IMR-90 (cell line): ENCODE measurements around the gene AIDA. TPM values are rescaled to one million over a fixed set of nuclear protein-coding genes. Genes with fewer than 3 reads are reported as not detected.

ENCODE experiments used
- ATAC-seq: fragments of 200-7000 bp; cut with Tn5 transposase; 2 replicates; pipeline ENCODE4 v1.9.1; 2020; ENCODE audit warnings: low read depth, mild to moderate bottlenecking, moderate library complexity
- BruUV-seq: library from RNA; stranded (reverse); fragments of 400-500 nt; replicated peaks from 2 replicates; lab custom pipeline; 2021; lab: Mats Ljungman, UMichigan
- CTCF ChIA-PET: fragments of 300-600 bp; formaldehyde crosslinking; extraction: SDS; loops from one replicate; lab custom pipeline; 2021; ENCODE audit warnings: antibody characterized with exemption; lab: Yijun Ruan, JAX
- POLR2A ChIA-PET: fragments of 300-600 bp; sonication (Branson Sonifier 250); formaldehyde crosslinking; loops from one replicate; lab custom pipeline; 2022; ENCODE audit warnings: antibody characterized with exemption; ENCODE audit not compliant: unreplicated experiment; lab: Charles Lee
- DNase-seq: peaks from one replicate; pipeline ENCODE4 v3.0.0; 2013
- H2AFZ ChIP-seq: replicated peaks from 2 replicates; pipeline ENCODE3; 2013; ENCODE audit warnings: low read length, mild to moderate bottlenecking; ENCODE audit not compliant: poor library complexity
- H2AK5ac ChIP-seq: 2 replicates; pipeline ENCODE4 v1.6.1; 2013; ENCODE audit warnings: low read depth, low read length, inconsistent platforms
- H2AK9ac ChIP-seq: replicated peaks from 2 replicates; pipeline ENCODE3; 2013; ENCODE audit warnings: mild to moderate bottlenecking, low read depth, low read length, moderate library complexity; ENCODE audit not compliant: poor library complexity
- H2BK120ac ChIP-seq: 2 replicates; pipeline ENCODE4 v1.6.1; 2013; ENCODE audit warnings: low read depth, low read length, inconsistent platforms
- H2BK15ac ChIP-seq: 3 replicates; pipeline ENCODE4 v1.6.1; 2013; ENCODE audit warnings: low read depth, low read length, inconsistent platforms
- H2BK20ac ChIP-seq: 2 replicates; pipeline ENCODE4 v1.6.1; 2013; ENCODE audit warnings: low read depth, mild to moderate bottlenecking, inconsistent platforms, low read length, moderate library complexity
- H2BK5ac ChIP-seq: 2 replicates; pipeline ENCODE4 v1.6.1; 2013; ENCODE audit warnings: mild to moderate bottlenecking, low read depth, low read length, inconsistent platforms; ENCODE audit not compliant: poor library complexity, severe bottlenecking
- H3K14ac ChIP-seq: replicated peaks from 2 replicates; pipeline ENCODE4 v1.6.1; 2013; ENCODE audit warnings: low read depth, low read length, inconsistent platforms
- H3K18ac ChIP-seq: 2 replicates; pipeline ENCODE4 v1.6.1; 2013; ENCODE audit warnings: low read depth, low read length, control low read depth
- H3K23ac ChIP-seq: 2 replicates; pipeline ENCODE4 v1.6.1; 2013; ENCODE audit warnings: low read depth, low read length, inconsistent platforms
- H3K27ac ChIP-seq: 2 replicates; pipeline ENCODE4 v1.5.1; 2013; ENCODE audit warnings: mild to moderate bottlenecking, control low read depth, low read length; ENCODE audit not compliant: insufficient read depth
- H3K27me3 ChIP-seq: 2 replicates; pipeline ENCODE4 v1.6.1; 2013; ENCODE audit warnings: low read length; ENCODE audit not compliant: control insufficient read depth, insufficient read depth
- H3K36me3 ChIP-seq: 2 replicates; pipeline ENCODE4 v1.6.1; 2013; ENCODE audit warnings: low read length, mixed read lengths; ENCODE audit not compliant: control insufficient read depth, insufficient read depth
- H3K4ac ChIP-seq: 2 replicates; pipeline ENCODE4 v1.6.1; 2013; ENCODE audit warnings: low read depth, low read length, inconsistent platforms
- H3K4me1 ChIP-seq: 2 replicates; pipeline ENCODE4 v1.6.1; 2013; ENCODE audit warnings: low read length, mixed read lengths; ENCODE audit not compliant: control insufficient read depth, insufficient read depth
- H3K4me2 ChIP-seq: 2 replicates; pipeline ENCODE4 v1.6.1; 2013; ENCODE audit warnings: low read depth, mild to moderate bottlenecking, control low read depth, low read length, moderate library complexity
- H3K4me3 ChIP-seq: 2 replicates; pipeline ENCODE4 v1.5.1; 2013; ENCODE audit warnings: low read depth, mild to moderate bottlenecking, control low read depth, low read length, moderate library complexity; ENCODE audit not compliant: insufficient read depth
- H3K56ac ChIP-seq: 2 replicates; pipeline ENCODE4 v1.6.1; 2013; ENCODE audit warnings: low read length, inconsistent platforms; ENCODE audit not compliant: insufficient read depth; ENCODE audit errors: extremely low read depth
- H3K79me1 ChIP-seq, 2 experiments: 2 replicates each; pipeline ENCODE4 v1.6.1; 2013; ENCODE audit warnings: low read length in 2 of 2, inconsistent platforms in 1 of 2, low read depth in 1 of 2
- H3K9ac ChIP-seq: 2 replicates; pipeline ENCODE4 v1.6.1; 2013; ENCODE audit warnings: low read depth, low read length, control low read depth
- H3K9me1 ChIP-seq: 2 replicates; pipeline ENCODE4 v1.6.1; 2013; ENCODE audit warnings: low read length, inconsistent platforms; ENCODE audit not compliant: insufficient read depth
- H3K9me3 ChIP-seq: 2 replicates; pipeline ENCODE4 v1.6.1; 2013; ENCODE audit warnings: low read length; ENCODE audit not compliant: control insufficient read depth, insufficient read depth
- H4K20me1 ChIP-seq: 2 replicates; pipeline ENCODE4 v1.6.1; 2013; ENCODE audit warnings: low read length, inconsistent platforms; ENCODE audit not compliant: insufficient read depth
- H4K5ac ChIP-seq: 2 replicates; pipeline ENCODE4 v1.6.1; 2013; ENCODE audit warnings: mild to moderate bottlenecking, low read depth, low read length, control low read depth
- H4K8ac ChIP-seq, 2 experiments: 2 replicates each; pipeline ENCODE4 v1.6.1; 2013; ENCODE audit warnings: low read depth in 2 of 2, low read length in 2 of 2, control low read depth in 1 of 2, inconsistent platforms in 1 of 2
- H4K91ac ChIP-seq: 2 replicates; pipeline ENCODE4 v1.6.1; 2013; ENCODE audit warnings: low read depth, low read length, inconsistent platforms; ENCODE audit not compliant: insufficient read depth
- BHLHE40 ChIP-seq: fragments of 150-350 bp; IDR thresholded peaks from 2 replicates; pipeline ENCODE4 v1.6.1; 2016; ENCODE audit warnings: mild to moderate bottlenecking, low read depth, low read length
- CEBPB ChIP-seq: IDR thresholded peaks from 2 replicates; pipeline ENCODE4 v1.6.1; 2012; ENCODE audit warnings: low read depth, low read length, improper control_type of control experiment
- CHD1 ChIP-seq: IDR thresholded peaks from 2 replicates; pipeline ENCODE4 v1.6.1; 2012; ENCODE audit warnings: low read depth, low read length, improper control_type of control experiment
- FOS ChIP-seq: fragments of 150-350 bp; IDR thresholded peaks from 2 replicates; pipeline ENCODE4 v1.6.1; 2016; ENCODE audit warnings: low read depth, low read length
- MAFK ChIP-seq: IDR thresholded peaks from 2 replicates; pipeline ENCODE4 v1.6.1; 2012; ENCODE audit warnings: low read depth, low read length, improper control_type of control experiment
- MAZ ChIP-seq: IDR thresholded peaks from 2 replicates; pipeline ENCODE4 v1.6.1; 2012; ENCODE audit warnings: low read depth, mild to moderate bottlenecking, low read length, improper control_type of control experiment, moderate library complexity, borderline replicate concordance
- MXI1 ChIP-seq: IDR thresholded peaks from 2 replicates; pipeline ENCODE4 v1.6.1; 2012; ENCODE audit warnings: low read depth, mild to moderate bottlenecking, low read length, moderate library complexity, borderline replicate concordance
- POLR2A ChIP-seq: IDR thresholded peaks from 2 replicates; pipeline ENCODE4 v1.6.1; 2012; ENCODE audit warnings: mild to moderate bottlenecking, low read depth, low read length
- RAD21 ChIP-seq: IDR thresholded peaks from 2 replicates; pipeline ENCODE4 v1.6.1; 2012; ENCODE audit warnings: low read length, improper control_type of control experiment
- RCOR1 ChIP-seq: IDR thresholded peaks from 2 replicates; pipeline ENCODE4 v1.6.1; 2012; ENCODE audit warnings: mild to moderate bottlenecking, low read length, improper control_type of control experiment; ENCODE audit not compliant: insufficient replicate concordance
- RFX5 ChIP-seq: IDR thresholded peaks from 2 replicates; pipeline ENCODE4 v1.8.0; 2012; ENCODE audit warnings: low read depth, mild to moderate bottlenecking, low read length, moderate library complexity
- SMC3 ChIP-seq: fragments of 150-350 bp; IDR thresholded peaks from 2 replicates; pipeline ENCODE4 v1.6.1; 2016; ENCODE audit warnings: low read depth, mild to moderate bottlenecking, antibody characterized with exemption, low read length, moderate library complexity
- USF2 ChIP-seq: fragments of 150-350 bp; IDR thresholded peaks from 2 replicates; pipeline ENCODE4 v1.6.1; 2017; ENCODE audit warnings: mild to moderate bottlenecking, antibody characterized with exemption, low read length, low read depth
- WGBS, 2 experiments: methylation state at CpG; one replicate each; pipeline versions ENCODE4 v1.1.5 to v1.1.7; 2013; ENCODE audit warnings: missing lambda C conversion rate in 2 of 2; ENCODE audit not compliant: insufficient read length in 1 of 2; ENCODE audit errors: extremely low coverage in 2 of 2; 5-methylcytosine and 5-hydroxymethylcytosine counted together
- dilution Hi-C: fragments of 300-500 bp; cut with HindIII; formaldehyde crosslinking; loops from one replicate; pipeline ENCODE4 v1.14.3; 2018; ENCODE audit warnings: low sequenced_read_pairs; ENCODE audit not compliant: unreplicated experiment
- in situ Hi-C: fragments of 300-500 bp; cut with MboI; formaldehyde crosslinking; loops from 3 replicates; pipeline ENCODE4 v1.14.3; 2019; ENCODE audit warnings: low sequenced_read_pairs, inconsistent platforms, mixed read lengths
- intact Hi-C: fragments of 100-400 bp; cut with micrococcal nuclease; formaldehyde crosslinking; loops from 2 replicates; pipeline ENCODE4 v1.10.0; 2022
- polyA plus RNA-seq, 3 experiments: library from polyadenylated mRNA; depleted of rRNA; stranded (reverse); fragments of >200 nt; gene quantifications; 2 replicates each; pipeline ENCODE4 v1.2.3, GENCODE V29; 2012; ENCODE audit warnings: low replicate concordance in 1 of 3
- total RNA-seq: library from RNA; depleted of rRNA; stranded (reverse); fragments of >200 nt; gene quantifications from 2 replicates; pipeline ENCODE4 v1.2.3, GENCODE V29; 2012
- TF ChIP-seq, protein P1 (sequence below): conservative IDR thresholded peaks from 2 replicates; pipeline ENCODE4 v1.5.1; 2012; ENCODE audit warnings: mild to moderate bottlenecking, low read depth, low read length, improper control_type of control experiment
- TF ChIP-seq, protein P2 (sequence below): fragments of 150-350 bp; IDR thresholded peaks from 2 replicates; pipeline ENCODE4 v1.6.1; 2016; ENCODE audit warnings: low read depth, mild to moderate bottlenecking, low read length, moderate library complexity, borderline replicate concordance

Gene AIDA
- total and polyA plus RNA-seq, 2 of the 4 experiments (the other 2 are of a cell fraction), result 47.9 to 48.6 TPM

GRCh38 chr1:222732216-222733159, 20.2 kb upstream of the AIDA start:
- Histone ChIP-seq H3K4me2 (no peak overlapping the region), H3K9me1 (no peaks in the 10 kb centered on the region), H2BK15ac (no peak overlapping the region), H3K27me3 (no peaks in the 10 kb centered on the region), H2AK9ac (no peak overlapping the region), H3K27ac (no peak overlapping the region), H3K18ac (no peak overlapping the region), H3K4ac (no peak overlapping the region), H3K4me3 (no peak overlapping the region), H2BK120ac (no peak overlapping the region), H4K8ac (no peak overlapping the region), H3K4me1 (peaks cover 6% of the 10 kb centered on the region), H2BK5ac (no peak overlapping the region), H3K23ac (no peak overlapping the region), H4K20me1 (no peaks in the 10 kb centered on the region), H3K9ac (no peak overlapping the region), H3K79me1 (no peaks in the 10 kb centered on the region), H3K36me3 (peaks cover 25% of the 10 kb centered on the region), H4K5ac (no peak overlapping the region), H3K14ac (no peak overlapping the region), H4K91ac (no peak overlapping the region), H2BK20ac (no peak overlapping the region), H3K9me3 (no peaks in the 10 kb centered on the region), H3K56ac (no peak overlapping the region), H2AFZ (no peak overlapping the region), H2AK5ac (no peak overlapping the region)
- in situ Hi-C loops, result no loop called here
- dilution Hi-C loops, result no loop called here
- ChIA-PET POLR2A (no interaction called here), CTCF (interaction anchor here (1.2 kb wide), 1 partner anchor 15 kb away, joined by 3 read pairs; no protein-coding TSS in a partner anchor)
- DNase-seq (no peak), ATAC-seq (no peak)
- no TSS peak for BruUV-seq
- no CpG with 5 or more reads among the region's 3 CpGs for WGBS, 2 experiments
- intact Hi-C loops, result no loop called here
- TF ChIP-seq MAZ, result no peak
- no peak for TF ChIP-seq USF2
- TF ChIP-seq, protein P1, sequence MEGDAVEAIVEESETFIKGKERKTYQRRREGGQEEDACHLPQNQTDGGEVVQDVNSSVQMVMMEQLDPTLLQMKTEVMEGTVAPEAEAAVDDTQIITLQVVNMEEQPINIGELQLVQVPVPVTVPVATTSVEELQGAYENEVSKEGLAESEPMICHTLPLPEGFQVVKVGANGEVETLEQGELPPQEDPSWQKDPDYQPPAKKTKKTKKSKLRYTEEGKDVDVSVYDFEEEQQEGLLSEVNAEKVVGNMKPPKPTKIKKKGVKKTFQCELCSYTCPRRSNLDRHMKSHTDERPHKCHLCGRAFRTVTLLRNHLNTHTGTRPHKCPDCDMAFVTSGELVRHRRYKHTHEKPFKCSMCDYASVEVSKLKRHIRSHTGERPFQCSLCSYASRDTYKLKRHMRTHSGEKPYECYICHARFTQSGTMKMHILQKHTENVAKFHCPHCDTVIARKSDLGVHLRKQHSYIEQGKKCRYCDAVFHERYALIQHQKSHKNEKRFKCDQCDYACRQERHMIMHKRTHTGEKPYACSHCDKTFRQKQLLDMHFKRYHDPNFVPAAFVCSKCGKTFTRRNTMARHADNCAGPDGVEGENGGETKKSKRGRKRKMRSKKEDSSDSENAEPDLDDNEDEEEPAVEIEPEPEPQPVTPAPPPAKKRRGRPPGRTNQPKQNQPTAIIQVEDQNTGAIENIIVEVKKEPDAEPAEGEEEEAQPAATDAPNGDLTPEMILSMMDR, result no peak
- no peak for TF ChIP-seq SMC3
- TF ChIP-seq FOS, result no peak
- no peak for TF ChIP-seq POLR2A
- TF ChIP-seq MXI1, result no peak
- TF ChIP-seq RAD21, result no peak
- no peak for TF ChIP-seq CHD1
- TF ChIP-seq, protein P2, sequence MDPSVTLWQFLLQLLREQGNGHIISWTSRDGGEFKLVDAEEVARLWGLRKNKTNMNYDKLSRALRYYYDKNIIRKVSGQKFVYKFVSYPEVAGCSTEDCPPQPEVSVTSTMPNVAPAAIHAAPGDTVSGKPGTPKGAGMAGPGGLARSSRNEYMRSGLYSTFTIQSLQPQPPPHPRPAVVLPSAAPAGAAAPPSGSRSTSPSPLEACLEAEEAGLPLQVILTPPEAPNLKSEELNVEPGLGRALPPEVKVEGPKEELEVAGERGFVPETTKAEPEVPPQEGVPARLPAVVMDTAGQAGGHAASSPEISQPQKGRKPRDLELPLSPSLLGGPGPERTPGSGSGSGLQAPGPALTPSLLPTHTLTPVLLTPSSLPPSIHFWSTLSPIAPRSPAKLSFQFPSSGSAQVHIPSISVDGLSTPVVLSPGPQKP, result no peak
- TF ChIP-seq RCOR1, result no peak
- TF ChIP-seq CEBPB, result no peak
- TF ChIP-seq BHLHE40, result no peak
- no peak for TF ChIP-seq RFX5
- TF ChIP-seq MAFK, result no peak
